Breast epithelium (tissue), 4 donors: Measurements from ENCODE around the gene CPLANE2. TPM values are rescaled to one million over a fixed set of nuclear protein-coding genes. Genes with fewer than 3 reads are reported as not detected.

Source experiments
- DNase-seq, 2 donors: peaks; one replicate each; pipeline ENCODE4 v3.0.0-alpha.2; 2019; ENCODE audit warnings: low spot score in 2 of 2
- H3K27ac ChIP-seq, 2 donors: fragments of 200-600 bp; sonication (generic) in 1 of 2; one replicate each; pipeline ENCODE4 v1.5.1; 2016 to 2019; ENCODE audit warnings: mild to moderate bottlenecking in 1 of 2
- H3K27me3 ChIP-seq, 2 donors: fragments of 200-600 bp; sonication (generic) in 1 of 2; one replicate each; pipeline versions ENCODE4 v1.5.1 to v1.6.0; 2017 to 2019; ENCODE audit warnings: control low read depth in 1 of 2, mild to moderate bottlenecking in 1 of 2
- H3K36me3 ChIP-seq: fragments of 200-600 bp; one replicate; pipeline ENCODE4 v1.5.1; 2019
- H3K4me1 ChIP-seq, 2 donors: fragments of 200-600 bp; sonication (generic); one replicate each; pipeline ENCODE4 v1.5.1; 2016 to 2019; ENCODE audit warnings: control low read depth in 1 of 2
- H3K4me3 ChIP-seq, 3 donors: fragments of 200-600 bp; sonication (generic); 1 replicate in 2 of 3; 2 replicates in 1 of 3; pipeline ENCODE4 v1.5.1; 2016 to 2019; ENCODE audit warnings: mild to moderate bottlenecking in 3 of 3, moderate library complexity in 2 of 3
- H3K9me3 ChIP-seq, 2 donors: fragments of 200-600 bp; sonication (generic) in 1 of 2; one replicate each; pipeline ENCODE4 v1.5.1; 2016 to 2019; ENCODE audit warnings: control low read depth in 1 of 2
- POLR2A ChIP-seq: fragments of 450-650 bp; IDR thresholded peaks from one replicate; pipeline ENCODE4 v1.6.1; 2016; ENCODE audit warnings: antibody characterized with exemption, mild to moderate bottlenecking, moderate library complexity
- POLR2AphosphoS5 ChIP-seq, 3 donors: sonication (generic); formaldehyde crosslinking; IDR thresholded peaks; one replicate each; pipeline ENCODE4 v1.6.1; 2017; ENCODE audit warnings: antibody characterized with exemption in 3 of 3
- intact Hi-C: fragments of 100-400 bp; cut with DNase I; formaldehyde crosslinking; loops from one replicate; pipeline ENCODE4 v1.15.1; 2023; ENCODE audit warnings: low total_unique reads
- total RNA-seq, 3 donors: library from RNA; depleted of rRNA; stranded (reverse); fragments of >200 nt; gene quantifications; one replicate each; pipeline ENCODE4 v1.1.0, GENCODE V29; 2016
- TF ChIP-seq, protein P1 (sequence below), 3 donors: fragments of 450-650 bp; IDR thresholded peaks; one replicate each; pipeline ENCODE4 v1.5.1; 2016 to 2017; ENCODE audit warnings: antibody characterized with exemption in 3 of 3, mild to moderate bottlenecking in 3 of 3, moderate library complexity in 3 of 3

Gene CPLANE2
- total RNA-seq, 3 donors from 2014 or later = 4.3 to 9.5 (median 8.2) TPM

DNA sequence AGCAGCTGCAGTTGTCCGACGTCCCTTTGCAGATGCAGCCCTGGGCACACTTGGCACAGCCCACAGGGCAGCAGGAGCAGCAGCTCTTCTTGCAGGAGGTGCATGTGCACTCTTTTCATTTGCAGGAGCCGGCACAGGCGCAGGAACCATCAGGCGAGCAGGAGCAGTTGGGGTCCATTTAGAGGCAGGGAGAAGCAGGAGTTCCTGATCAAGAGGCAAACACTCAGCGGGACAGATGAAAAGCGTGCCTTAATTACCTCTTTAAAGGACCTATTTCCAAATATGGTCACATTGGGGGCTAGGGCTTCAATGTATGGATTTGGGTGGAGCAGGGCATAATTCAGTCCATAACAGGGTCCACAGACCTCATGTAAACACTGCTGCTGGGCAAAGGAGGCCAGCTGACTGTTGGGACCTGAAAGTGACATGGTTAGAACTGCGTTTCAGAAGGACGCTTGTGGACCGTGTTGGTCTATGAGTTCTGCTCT lies 4.3 kb upstream of the CPLANE2 start:
- H3K4me1 ChIP-seq = peaks cover 2 to 5% of the 10 kb centered on the region in 2 donors
- no peak overlapping the region for H3K27ac ChIP-seq
- intact Hi-C loops = no loop called here
- H3K4me3 ChIP-seq = no peak overlapping the region
- H3K36me3 ChIP-seq = no peaks in the 10 kb centered on the region
- no peaks in the 10 kb centered on the region for H3K9me3 ChIP-seq
- no peak for TF ChIP-seq POLR2AphosphoS5 (IDR thresholded peaks at IDR 0.05)
- no peak for TF ChIP-seq POLR2A
- TF ChIP-seq, protein P1, sequence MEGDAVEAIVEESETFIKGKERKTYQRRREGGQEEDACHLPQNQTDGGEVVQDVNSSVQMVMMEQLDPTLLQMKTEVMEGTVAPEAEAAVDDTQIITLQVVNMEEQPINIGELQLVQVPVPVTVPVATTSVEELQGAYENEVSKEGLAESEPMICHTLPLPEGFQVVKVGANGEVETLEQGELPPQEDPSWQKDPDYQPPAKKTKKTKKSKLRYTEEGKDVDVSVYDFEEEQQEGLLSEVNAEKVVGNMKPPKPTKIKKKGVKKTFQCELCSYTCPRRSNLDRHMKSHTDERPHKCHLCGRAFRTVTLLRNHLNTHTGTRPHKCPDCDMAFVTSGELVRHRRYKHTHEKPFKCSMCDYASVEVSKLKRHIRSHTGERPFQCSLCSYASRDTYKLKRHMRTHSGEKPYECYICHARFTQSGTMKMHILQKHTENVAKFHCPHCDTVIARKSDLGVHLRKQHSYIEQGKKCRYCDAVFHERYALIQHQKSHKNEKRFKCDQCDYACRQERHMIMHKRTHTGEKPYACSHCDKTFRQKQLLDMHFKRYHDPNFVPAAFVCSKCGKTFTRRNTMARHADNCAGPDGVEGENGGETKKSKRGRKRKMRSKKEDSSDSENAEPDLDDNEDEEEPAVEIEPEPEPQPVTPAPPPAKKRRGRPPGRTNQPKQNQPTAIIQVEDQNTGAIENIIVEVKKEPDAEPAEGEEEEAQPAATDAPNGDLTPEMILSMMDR (IDR thresholded peaks at IDR 0.05) = no peak
- DNase-seq = no peak
- H3K27me3 ChIP-seq = no peaks in the 10 kb centered on the region

DNA sequence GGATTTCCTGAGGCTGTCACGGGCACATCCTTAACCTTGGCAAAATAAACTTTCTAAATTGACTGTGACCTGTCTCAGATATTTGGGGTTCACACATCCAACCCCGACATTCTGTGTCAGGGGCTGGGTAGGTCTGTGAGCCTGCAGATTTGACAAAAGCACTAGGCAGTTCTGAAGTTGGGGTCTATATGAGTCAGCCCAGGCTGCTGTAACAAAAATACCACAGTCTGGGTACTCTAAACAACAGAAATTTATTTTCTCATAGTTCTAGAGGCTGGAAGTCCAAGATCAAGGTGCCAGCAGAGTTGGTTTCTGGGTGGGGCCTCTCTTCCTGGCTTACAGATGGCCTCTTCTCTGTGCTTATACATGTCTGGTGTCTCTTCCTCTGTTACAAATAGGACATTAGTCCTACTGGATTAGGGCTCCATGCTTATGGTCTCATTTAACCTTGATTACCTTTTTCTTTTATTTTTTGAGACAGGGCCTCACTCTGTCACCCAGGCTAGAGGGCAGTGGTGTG lies 3.0 kb upstream of the CPLANE2 start:
- Histone ChIP-seq H3K4me1 (peaks cover 4 to 5% of the 10 kb centered on the region in 2 donors), H3K27ac (no peak overlapping the region), H3K4me3 (no peak overlapping the region), H3K36me3 (no peaks in the 10 kb centered on the region), H3K27me3 (no peaks in the 10 kb centered on the region), H3K9me3 (no peaks in the 10 kb centered on the region)
- TF ChIP-seq, protein P1 (IDR thresholded peaks at IDR 0.05) = no peak
- no peak for TF ChIP-seq POLR2AphosphoS5 (IDR thresholded peaks at IDR 0.05)
- TF ChIP-seq POLR2A = no peak
- DNase-seq = no peak
- intact Hi-C loops = no loop called here

DNA sequence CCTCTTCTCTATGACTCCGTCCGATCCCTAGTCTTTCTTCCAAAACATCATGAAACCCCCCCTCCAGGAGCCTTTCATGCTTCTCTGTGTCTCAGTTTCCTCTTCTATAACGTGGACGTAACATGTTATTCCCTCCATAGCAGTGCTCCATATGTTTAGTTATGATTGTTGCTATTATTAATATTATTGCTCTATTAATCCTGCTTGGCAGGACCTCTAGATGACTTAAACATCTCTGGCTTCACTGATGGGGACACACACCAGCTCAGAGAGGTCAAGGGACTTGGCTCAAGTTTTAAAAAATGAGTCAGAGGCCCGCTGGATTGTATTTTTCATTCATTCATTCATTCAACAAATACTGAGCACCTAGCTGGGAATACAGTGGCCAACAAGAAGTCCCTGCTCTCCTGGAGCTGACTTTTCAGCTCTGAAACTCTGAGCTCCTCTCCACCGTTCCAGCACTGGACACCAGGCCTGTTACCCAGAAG lies 404 bp upstream of the CPLANE2 start:
- peak overlapping the region; percentile 96 to 97 for H3K27ac ChIP-seq
- H3K4me1 ChIP-seq = peaks cover 4 to 5% of the 10 kb centered on the region in 2 donors
- H3K36me3 ChIP-seq = no peaks in the 10 kb centered on the region
- no peaks in the 10 kb centered on the region for H3K27me3 ChIP-seq
- TF ChIP-seq, protein P1 (IDR thresholded peaks at IDR 0.05) = no peak
- no peak for TF ChIP-seq POLR2AphosphoS5 (IDR thresholded peaks at IDR 0.05)
- TF ChIP-seq POLR2A = no peak
- peak overlapping the region; percentile 49 to 79 (median 75) for H3K4me3 ChIP-seq
- H3K9me3 ChIP-seq = no peaks in the 10 kb centered on the region
- intact Hi-C loops = no loop called here
- no peak for DNase-seq

DNA sequence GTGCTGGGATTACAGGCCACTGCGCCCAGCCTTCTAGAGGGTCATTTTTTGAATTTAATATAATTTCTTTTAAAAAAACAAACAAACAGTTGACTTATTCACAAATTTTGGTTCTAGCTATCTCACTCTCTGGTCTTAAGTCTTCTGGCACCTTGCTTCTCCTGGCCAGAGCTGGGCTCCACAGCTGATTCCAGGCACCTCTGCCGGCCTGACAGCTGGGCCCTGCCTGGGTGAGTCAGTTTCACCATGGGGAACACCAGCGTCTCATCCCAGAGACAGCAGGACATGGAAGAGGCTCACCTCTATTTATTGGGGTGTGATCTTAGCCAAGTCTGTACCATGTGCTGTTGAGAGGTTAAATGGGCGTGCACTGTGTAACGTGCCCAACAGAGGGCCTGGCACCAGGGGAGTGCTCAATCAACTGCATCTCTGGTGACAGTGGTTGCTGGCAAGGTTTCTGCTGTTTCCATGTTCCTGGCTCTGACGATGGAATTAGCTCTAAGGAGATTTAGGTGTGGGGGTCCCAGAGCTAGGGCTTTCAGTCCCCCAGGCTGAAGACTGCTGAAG lies 956 bp downstream of the CPLANE2 start:
- H3K27me3 ChIP-seq = no peaks in the 10 kb centered on the region
- H3K4me3 ChIP-seq = peak overlapping the region; percentile 49 to 79 (median 75)
- no peak for TF ChIP-seq POLR2A
- TF ChIP-seq, protein P1 (IDR thresholded peaks at IDR 0.05) = peak in 2 of 3 donors; percentile 33 to 38
- peak in 1 of 3 donors; percentile 4 for TF ChIP-seq POLR2AphosphoS5 (IDR thresholded peaks at IDR 0.05)
- H3K36me3 ChIP-seq = no peaks in the 10 kb centered on the region
- H3K4me1 ChIP-seq = peaks cover 4 to 5% of the 10 kb centered on the region in 2 donors
- DNase-seq = no peak
- intact Hi-C loops = no loop called here
- H3K9me3 ChIP-seq = no peaks in the 10 kb centered on the region
- H3K27ac ChIP-seq = peak overlapping the region; percentile 96 to 97

DNA sequence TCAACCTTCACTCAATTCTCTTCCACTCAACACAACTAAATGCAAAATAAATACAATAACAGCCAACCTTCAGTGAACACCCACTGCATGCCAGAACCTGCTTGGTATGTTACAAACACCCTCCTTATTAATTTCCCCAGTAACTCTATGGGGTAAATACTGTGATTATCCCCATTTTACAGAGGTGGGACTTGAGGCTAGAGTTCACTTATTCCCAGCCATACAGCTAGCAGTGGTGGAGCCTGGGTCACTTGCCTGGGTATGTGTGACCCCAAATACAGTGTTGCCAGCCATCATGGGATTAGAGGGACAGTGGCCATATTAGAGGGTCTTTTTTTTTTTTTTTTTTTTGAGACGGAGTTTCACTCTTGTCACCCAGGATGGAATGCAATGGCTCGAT lies 1.6 kb downstream of the CPLANE2 start:
- no peaks in the 10 kb centered on the region for H3K36me3 ChIP-seq
- DNase-seq = no peak
- no peaks in the 10 kb centered on the region for H3K27me3 ChIP-seq
- H3K4me3 ChIP-seq = no peak overlapping the region
- no peak for TF ChIP-seq POLR2A
- TF ChIP-seq, protein P1 (IDR thresholded peaks at IDR 0.05) = no peak
- no peak for TF ChIP-seq POLR2AphosphoS5 (IDR thresholded peaks at IDR 0.05)
- intact Hi-C loops = no loop called here
- peaks cover 4 to 5% of the 10 kb centered on the region in 2 donors for H3K4me1 ChIP-seq
- no peak overlapping the region for H3K27ac ChIP-seq
- H3K9me3 ChIP-seq = no peaks in the 10 kb centered on the region
